H1 (cell line): ENCODE data around the gene CCL22. TPM values are rescaled to one million over a fixed set of nuclear protein-coding genes. Genes with fewer than 3 reads are reported as not detected.

Experiments
- CTCF ChIA-PET: fragments of 300-600 bp; sonication (Branson Sonifier 250); formaldehyde crosslinking; loops from one replicate; lab custom pipeline; 2021; ENCODE audit not compliant: partially characterized antibody; lab: Charles Lee
- POLR2A ChIA-PET: fragments of 300-600 bp; sonication (Branson Sonifier 250); formaldehyde crosslinking; loops from one replicate; lab custom pipeline; 2021; ENCODE audit warnings: inconsistent platforms; ENCODE audit not compliant: partially characterized antibody; lab: Charles Lee
- DNase-seq, 2 experiments: peaks; one replicate each; pipeline versions ENCODE4 v3.0.0 to v3.0.0-alpha.2; 2010 to 2022; ENCODE audit warnings: low spot score in 2 of 2, low read depth in 1 of 2, mixed read lengths in 1 of 2
- FAIRE-seq: peaks from 2 replicates; lab custom pipeline; 2011; peaks lifted over from hg19 to GRCh38; lab: Jason Lieb, UNC
- H2AFZ ChIP-seq: 2 replicates; pipeline ENCODE4 v1.8.1; 2012; ENCODE audit warnings: low read length, inconsistent platforms
- H2AK5ac ChIP-seq: 2 replicates; pipeline ENCODE4 v1.6.1; 2013; ENCODE audit warnings: low read depth, low read length
- H2BK120ac ChIP-seq: replicated peaks from 2 replicates; pipeline ENCODE3; 2013; ENCODE audit warnings: low read depth, low read length, inconsistent platforms
- H2BK12ac ChIP-seq: 2 replicates; pipeline ENCODE4 v1.6.1; 2013; ENCODE audit warnings: low read depth, low read length
- H2BK15ac ChIP-seq: 2 replicates; pipeline ENCODE4 v1.6.1; 2013; ENCODE audit warnings: low read length
- H2BK20ac ChIP-seq: 2 replicates; pipeline ENCODE4 v1.6.1; 2013; ENCODE audit warnings: low read length
- H2BK5ac ChIP-seq: 2 replicates; pipeline ENCODE4 v1.6.1; 2013; ENCODE audit warnings: low read depth, low read length
- H3K14ac ChIP-seq: 2 replicates; pipeline ENCODE4 v1.6.1; 2013; ENCODE audit warnings: inconsistent platforms; ENCODE audit not compliant: insufficient read length
- H3K18ac ChIP-seq: 2 replicates; pipeline ENCODE4 v1.6.1; 2013; ENCODE audit warnings: low read length; ENCODE audit errors: extremely low read depth
- H3K23ac ChIP-seq: 2 replicates; pipeline ENCODE4 v1.6.1; 2013; ENCODE audit warnings: inconsistent platforms; ENCODE audit not compliant: insufficient read length
- H3K23me2 ChIP-seq: 2 replicates; pipeline ENCODE4 v1.6.1; 2013; ENCODE audit warnings: low read depth, low read length
- H3K27ac ChIP-seq: 2 replicates; pipeline ENCODE4 v1.6.1; 2011; ENCODE audit warnings: low read depth, low read length, inconsistent platforms
- H3K27me3 ChIP-seq, 4 experiments: replicated peaks in 1 of 4; 1 replicate in 1 of 4; 2 replicates in 3 of 4; pipeline versions ENCODE4 v1.6.1 to v1.8.1; 2011 to 2013; ENCODE audit warnings: low read length in 3 of 4, mild to moderate bottlenecking in 3 of 4, inconsistent platforms in 2 of 4, mixed read lengths in 2 of 4, moderate library complexity in 1 of 4; ENCODE audit not compliant: control insufficient read depth in 3 of 4, insufficient read depth in 3 of 4; ENCODE audit errors: extremely low read depth in 1 of 4
- H3K36me3 ChIP-seq, 4 experiments: 2 replicates each; pipeline versions ENCODE4 v1.6.1 to v1.8.1; 2011 to 2013; ENCODE audit warnings: mild to moderate bottlenecking in 4 of 4, low read length in 3 of 4, moderate library complexity in 2 of 4, control low read depth in 1 of 4, inconsistent platforms in 1 of 4; ENCODE audit not compliant: insufficient read depth in 4 of 4, control insufficient read depth in 2 of 4
- H3K4ac ChIP-seq: replicated peaks from 2 replicates; pipeline ENCODE3; 2013; ENCODE audit warnings: low read length, low read depth, mixed read lengths, inconsistent platforms; ENCODE audit not compliant: insufficient read length
- H3K4me1 ChIP-seq, 4 experiments: replicated peaks in 1 of 4; 1 replicate in 1 of 4; 2 replicates in 3 of 4; pipeline versions ENCODE4 v1.6.1 to v1.8.1; 2011 to 2013; ENCODE audit warnings: low read length in 3 of 4, inconsistent platforms in 2 of 4, mixed read lengths in 1 of 4; ENCODE audit not compliant: insufficient read depth in 4 of 4, control insufficient read depth in 3 of 4
- H3K4me2 ChIP-seq, 2 experiments: 2 replicates each; pipeline versions ENCODE4 v1.6.1 to v1.8.1; 2011 to 2013; ENCODE audit warnings: low read depth in 2 of 2, low read length in 2 of 2, control low read depth in 1 of 2, inconsistent platforms in 1 of 2, mild to moderate bottlenecking in 1 of 2; ENCODE audit not compliant: insufficient read depth in 1 of 2
- H3K4me3 ChIP-seq, 4 experiments: fragments of 200-600, 300-600 bp in 1 of 4; sonication (generic), shearing (Covaris generic), sonication (Bioruptor Twin) in 1 of 4; 2 replicates each; pipeline versions ENCODE4 v1.5.1 to v1.8.1; 2011 to 2016; ENCODE audit warnings: low read length in 4 of 4, low read depth in 3 of 4, control low read depth in 2 of 4, inconsistent platforms in 2 of 4, mild to moderate bottlenecking in 2 of 4, mixed read lengths in 1 of 4, moderate library complexity in 1 of 4; ENCODE audit not compliant: insufficient read depth in 2 of 4; ENCODE audit errors: extremely low read depth in 1 of 4
- H3K56ac ChIP-seq: replicated peaks from 2 replicates; pipeline ENCODE3; 2013; ENCODE audit warnings: low read depth, mild to moderate bottlenecking, mixed read lengths, low read length, inconsistent platforms; ENCODE audit not compliant: insufficient read length
- H3K79me1 ChIP-seq: 2 replicates; pipeline ENCODE4 v1.6.1; 2013; ENCODE audit warnings: low read depth, low read length, control low read depth
- H3K79me2 ChIP-seq, 2 experiments: 2 replicates each; pipeline versions ENCODE4 v1.6.1 to v1.8.1; 2012 to 2013; ENCODE audit warnings: low read length in 2 of 2, mild to moderate bottlenecking in 2 of 2, inconsistent platforms in 1 of 2; ENCODE audit not compliant: insufficient read depth in 2 of 2, control insufficient read depth in 1 of 2
- H3K9ac ChIP-seq, 4 experiments: replicated peaks in 1 of 4; 1 replicate in 1 of 4; 2 replicates in 3 of 4; pipeline versions ENCODE4 v1.6.1 to v1.8.1; 2011 to 2013; ENCODE audit warnings: low read depth in 3 of 4, low read length in 3 of 4, control low read depth in 2 of 4, mild to moderate bottlenecking in 2 of 4, moderate library complexity in 2 of 4, inconsistent platforms in 1 of 4; ENCODE audit errors: extremely low read depth in 1 of 4
- H3K9me3 ChIP-seq, 2 experiments: 2 replicates each; pipeline versions ENCODE4 v1.6.1 to v1.8.1; 2012 to 2013; ENCODE audit warnings: mild to moderate bottlenecking in 2 of 2, moderate library complexity in 2 of 2, control low read depth in 1 of 2, inconsistent platforms in 1 of 2, low read depth in 1 of 2, low read length in 1 of 2, mixed read lengths in 1 of 2; ENCODE audit not compliant: insufficient read depth in 2 of 2
- H4K20me1 ChIP-seq, 2 experiments: replicated peaks in 1 of 2; 2 replicates each; pipeline versions ENCODE3 to v1.8.1; 2011 to 2013; ENCODE audit warnings: inconsistent platforms in 2 of 2, low read length in 2 of 2, mild to moderate bottlenecking in 1 of 2; ENCODE audit not compliant: insufficient read depth in 2 of 2, control insufficient read depth in 1 of 2
- H4K5ac ChIP-seq: 2 replicates; pipeline ENCODE4 v1.6.1; 2013; ENCODE audit warnings: low read length, low read depth, mixed read lengths, inconsistent platforms; ENCODE audit not compliant: insufficient read length
- H4K8ac ChIP-seq: 2 replicates; pipeline ENCODE4 v1.8.0; 2013; ENCODE audit warnings: mild to moderate bottlenecking, moderate library complexity, low read length, inconsistent platforms; ENCODE audit not compliant: insufficient read depth; ENCODE audit errors: extremely low read depth
- H4K91ac ChIP-seq: replicated peaks from 2 replicates; pipeline ENCODE3; 2013; ENCODE audit warnings: low read length, mixed read lengths, inconsistent platforms; ENCODE audit not compliant: insufficient read length
- E2F6 ChIP-seq: IDR thresholded peaks from 2 replicates; pipeline ENCODE4 v1.6.1; 2012; ENCODE audit warnings: inconsistent platforms
- JUN ChIP-seq: IDR thresholded peaks from 2 replicates; pipeline ENCODE4 v1.6.1; 2011; ENCODE audit warnings: low read depth, mild to moderate bottlenecking, improper control_type of control experiment, low read length
- KDM5A ChIP-seq: fragments of 200-600 bp; IDR thresholded peaks from 2 replicates; pipeline ENCODE4 v1.7.1; 2012; ENCODE audit warnings: mild to moderate bottlenecking, low read length, inconsistent platforms, mixed read lengths
- MAX ChIP-seq: IDR thresholded peaks from 2 replicates; pipeline ENCODE4 v1.6.1; 2012; ENCODE audit warnings: inconsistent platforms
- POU5F1 ChIP-seq: IDR thresholded peaks from 2 replicates; pipeline ENCODE4 v1.6.1; 2011; ENCODE audit warnings: low read depth, mild to moderate bottlenecking, low read length, moderate library complexity
- RAD21 ChIP-seq, 2 experiments: IDR thresholded peaks in 1 of 2; conservative IDR thresholded peaks in 1 of 2; 2 replicates each; pipeline ENCODE4 v1.6.1; 2011; ENCODE audit warnings: low read depth in 2 of 2, low read length in 2 of 2, improper control_type of control experiment in 1 of 2, inconsistent platforms in 1 of 2, mild to moderate bottlenecking in 1 of 2, moderate library complexity in 1 of 2
- RFX5 ChIP-seq: IDR thresholded peaks from 2 replicates; pipeline ENCODE4 v1.6.1; 2011; ENCODE audit warnings: low read depth, low read length, improper control_type of control experiment, borderline replicate concordance
- RNF2 ChIP-seq: fragments of 200-900, 300-1000 bp; sonication (generic); IDR thresholded peaks from 2 replicates; pipeline ENCODE4 v1.7.1; 2016; ENCODE audit warnings: borderline replicate concordance, low read depth, mild to moderate bottlenecking, antibody characterized with exemption, low read length; ENCODE audit not compliant: poor library complexity, severe bottlenecking; ENCODE audit errors: missing control alignments
- SP4 ChIP-seq: IDR thresholded peaks from 2 replicates; pipeline ENCODE4 v1.6.1; 2012; ENCODE audit warnings: low read length, inconsistent platforms
- SRF ChIP-seq: IDR thresholded peaks from 2 replicates; pipeline ENCODE4 v1.6.1; 2011; ENCODE audit warnings: mild to moderate bottlenecking, low read depth, low read length, moderate library complexity
- WGBS, 2 experiments: shearing (Covaris generic) in 1 of 2; methylation state at CpG; one replicate each; pipeline versions ENCODE4 v1.1.6 to v1.1.7; 2013 to 2015; ENCODE audit warnings: low lambda C conversion rate in 2 of 2, mixed read lengths in 2 of 2, inconsistent platforms in 1 of 2, low coverage in 1 of 2, missing lambda C conversion rate in 1 of 2; ENCODE audit not compliant: insufficient replicate concordance in 2 of 2, insufficient coverage in 1 of 2, insufficient read length in 1 of 2; ENCODE audit errors: extremely low coverage in 1 of 2, missing lambda C conversion rate in 1 of 2; 5-methylcytosine and 5-hydroxymethylcytosine counted together
- polyA plus RNA-seq, 7 experiments: library from polyadenylated mRNA; depleted of rRNA in 3 of 7; stranded (reverse) in 5 of 7; unstranded in 2 of 7; fragments of >200 nt in 5 of 7; fragments of 200-250 nt in 2 of 7; gene quantifications; 1 replicate in 5 of 7; 2 replicates in 1 of 7; 4 replicates in 1 of 7; pipeline versions ENCODE4 v1.2.1 to v1.2.3, GENCODE V29; 2011 to 2013; ENCODE audit warnings: missing spikeins in 2 of 7, mixed read lengths in 2 of 7
- total RNA-seq: library from RNA; stranded (reverse); fragmentation: NEBNext Ultra II Directional; extraction: Animal tissue kit (Norgen Biotek cat#: 25700); gene quantifications from 2 replicates; pipeline ENCODE4 v1.2.1, GENCODE V29; 2021

The CCL22 gene
- total and polyA plus RNA-seq, 2 of the 8 experiments (the other 6 are each of a cell fraction or from before 2014, with no cell fraction given): not detected

- Histone ChIP-seq H2BK5ac (no peak overlapping the region), H3K4me2 (no peak overlapping the region), H3K79me2 (no peaks in the 10 kb centered on the region), H2BK15ac (no peak overlapping the region), H3K9ac (no peak overlapping the region), H3K36me3 (no peaks in the 10 kb centered on the region), H3K4me3 (no peak overlapping the region), H3K18ac (no peak overlapping the region), H4K20me1 (no peaks in the 10 kb centered on the region), H2AFZ (no peak overlapping the region), H4K5ac (no peak overlapping the region), H2BK12ac (no peak overlapping the region), H3K9me3 (no peaks in the 10 kb centered on the region), H4K91ac (no peak overlapping the region), H3K4me1 (peaks cover 2 to 6% (median 4%) of the 10 kb centered on the region in 4 experiments; a peak in 4 of 7 replicates), H2BK120ac (no peak overlapping the region), H3K27me3 (no peaks in the 10 kb centered on the region), H3K23me2 (peaks cover 4% of the 10 kb centered on the region; the same call in 1 of the 2 replicates), H4K8ac (no peak overlapping the region), H3K27ac (no peak overlapping the region), H3K4ac (no peak overlapping the region), H2AK5ac (no peak overlapping the region), H3K79me1 (no peaks in the 10 kb centered on the region), H2BK20ac (no peak overlapping the region), H3K14ac (no peak overlapping the region), H3K56ac (no peak overlapping the region), H3K23ac (no peak overlapping the region)
- CTCF ChIA-PET: interaction anchor here (0.7 to 1.5 kb wide), 3 partner anchors 11 to 13 kb away, joined by 3 to 6 read pairs (median 5); no protein-coding TSS in a partner anchor
- WGBS, 2 experiments: 85% methylated on average over 2 of the region's 2 CpGs; no CpG with 5 or more reads in 1 of the 2 experiments
- DNase-seq (peak in 1 of 2 experiments; percentile 7), FAIRE-seq (no peak)
- TF ChIP-seq SP4 (no peak), RFX5 (no peak), SRF (no peak), POU5F1 (no peak), E2F6 (no peak), JUN (no peak), MAX (no peak), KDM5A (no peak), RAD21 (IDR thresholded peaks at IDR 0.05 in 1 of 2, conservative IDR thresholded peaks at IDR 0.05 in 1 of 2; ENCODE audit: low read depth in 2 of 2, low read length in 2 of 2) (no peak), RNF2 (no peak)
- POLR2A ChIA-PET: no interaction called here
These were observed 45.1 kb upstream of the CCL22 start for GRCh38 chr16:57313509-57313908.
